GM18909 (cell line): ENCODE measurements around the gene UQCC2.

Experiments
- ATAC-seq: cut with Tn5 transposase; IDR thresholded peaks from one replicate; pipeline ENCODE4 v1.9.1; 2021; ENCODE audit warnings: mild to moderate bottlenecking; ENCODE audit not compliant: unreplicated experiment, poor library complexity

Gene UQCC2

GRCh38 chr6:33662318-33662717 lies 49.2 kb downstream of the UQCC2 start:
- ATAC-seq: no peak

DNA sequence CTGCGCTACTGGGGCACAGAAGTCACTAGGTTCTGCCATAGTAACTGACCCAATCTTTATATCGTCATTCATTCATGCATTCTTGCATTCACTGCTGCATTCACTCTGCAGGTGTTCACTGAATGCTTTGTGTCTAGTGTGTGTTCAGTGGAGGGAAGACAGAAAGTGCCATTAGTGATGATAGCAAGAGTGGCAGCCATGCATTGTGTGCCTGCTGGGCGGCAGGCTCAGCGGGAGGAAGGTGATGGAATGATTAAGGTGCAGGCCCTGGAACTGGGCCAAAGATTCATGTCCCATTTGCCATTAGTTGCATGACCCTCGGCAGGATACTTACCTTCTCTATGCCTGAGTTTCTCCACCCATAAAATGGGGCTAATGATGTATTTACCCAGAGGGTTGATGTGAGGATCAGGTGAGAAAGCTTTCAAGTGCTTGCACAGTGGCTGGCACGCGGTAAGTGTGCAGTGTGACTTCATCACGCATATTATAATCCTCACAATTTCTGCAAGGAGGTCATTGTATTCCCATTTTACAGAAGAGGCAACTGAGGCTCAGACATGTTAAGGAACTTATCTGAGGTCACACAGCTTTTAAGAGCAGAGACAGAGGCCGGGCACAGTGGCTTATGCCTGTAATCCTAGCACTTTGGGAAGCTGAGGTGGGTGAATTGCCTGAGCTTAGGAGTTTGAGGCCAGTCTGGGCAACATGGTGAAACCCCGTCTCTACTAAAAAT lies 50.2 kb downstream of the UQCC2 start:
- ATAC-seq: no peak

DNA sequence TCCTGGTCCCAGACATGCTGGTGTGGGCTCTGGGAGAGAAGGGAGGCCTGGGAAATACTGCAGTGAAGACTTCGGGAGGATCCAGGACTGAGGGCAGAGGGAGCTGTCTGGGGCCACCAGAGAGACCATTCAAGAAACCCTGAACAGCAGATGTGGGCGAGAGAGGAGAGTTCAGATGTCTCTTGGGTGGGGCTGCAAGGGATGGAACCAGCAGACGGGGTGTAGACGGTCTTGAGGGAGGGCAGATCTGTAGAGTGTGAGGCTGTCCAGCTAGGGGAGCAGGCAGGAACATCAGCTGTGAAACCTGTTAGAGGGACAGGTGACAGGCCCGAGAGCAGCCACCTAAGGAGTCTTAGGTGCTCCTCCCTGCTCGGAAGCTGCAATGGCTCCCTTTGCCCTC lies 51.5 kb downstream of the UQCC2 start:
- no peak for ATAC-seq

GRCh38 chr6:33658982-33659689 lies 52.4 kb downstream of the UQCC2 start:
- no peak for ATAC-seq

GRCh38 chr6:33656844-33657243 lies 54.7 kb downstream of the UQCC2 start:
- ATAC-seq: no peak

DNA sequence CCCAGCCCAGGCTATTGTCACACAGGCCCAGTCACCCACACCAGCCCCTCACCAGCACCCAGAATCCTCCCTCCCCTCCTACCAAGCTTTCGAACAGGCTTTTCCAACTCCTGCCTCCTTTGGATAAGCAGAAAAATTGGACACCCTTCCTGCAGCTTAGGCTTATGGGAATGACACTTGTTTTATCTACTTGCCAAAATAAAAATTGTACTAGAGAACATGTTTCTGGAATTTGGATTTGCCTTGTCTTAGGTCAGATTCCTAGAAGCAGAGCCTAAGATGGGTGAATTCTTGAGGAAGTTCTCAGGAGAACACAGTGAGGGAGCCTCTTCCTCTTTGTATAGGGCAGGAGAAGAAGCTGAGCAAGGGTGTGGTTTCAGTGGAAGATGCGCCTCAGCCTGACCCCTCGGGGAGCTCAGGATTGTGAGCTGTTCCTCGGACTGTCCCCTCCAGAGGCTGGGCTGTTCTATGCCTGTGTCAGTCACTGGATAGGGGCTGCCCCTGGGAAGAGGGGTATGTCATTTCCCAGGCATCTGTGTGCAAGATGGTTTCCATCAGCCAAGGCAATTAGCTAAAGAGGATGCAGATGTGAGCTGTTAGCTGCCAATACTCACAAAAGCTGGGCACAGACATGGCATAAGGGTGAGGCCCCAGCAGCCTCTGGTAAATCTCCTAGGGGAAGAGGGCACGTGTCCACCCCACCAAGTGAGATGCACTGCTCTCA lies 56.5 kb downstream of the UQCC2 start:
- no peak for ATAC-seq

- no peak for ATAC-seq
Measured at GRCh38 chr6:33652002-33652401, 59.5 kb downstream of the UQCC2 start.

GRCh38 chr6:33651403-33651802 lies 60.1 kb downstream of the UQCC2 start:
- ATAC-seq: no peak
